Measurements from ENCODE around the gene TRPM2. TPM values are rescaled to one million over a fixed set of nuclear protein-coding genes. Genes with fewer than 3 reads are reported as not detected.

TRPM2 gene
- total RNA-seq, 1 donor from 2014 or later: under 0.01 TPM

DNA sequence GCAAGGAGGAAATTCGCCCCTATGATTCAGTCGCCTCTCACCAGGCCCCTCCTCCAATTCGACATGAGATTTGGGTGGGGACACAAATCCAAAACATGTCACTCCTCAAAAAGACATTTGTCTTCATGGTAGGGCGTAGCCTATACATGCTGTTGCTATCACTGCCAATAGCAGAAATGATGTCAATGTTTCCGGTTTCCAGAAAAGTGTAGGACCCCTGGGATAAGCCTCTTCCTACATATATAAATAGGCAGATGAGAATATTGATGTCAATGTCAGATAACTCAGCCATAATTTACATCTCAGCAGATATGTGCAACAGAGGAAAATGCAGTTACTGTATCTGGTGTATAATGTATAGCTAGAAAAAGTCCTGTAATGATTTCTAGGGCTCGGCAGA, 118.6 kb downstream of the TRPM2 start:
- TF ChIP-seq, protein P1, sequence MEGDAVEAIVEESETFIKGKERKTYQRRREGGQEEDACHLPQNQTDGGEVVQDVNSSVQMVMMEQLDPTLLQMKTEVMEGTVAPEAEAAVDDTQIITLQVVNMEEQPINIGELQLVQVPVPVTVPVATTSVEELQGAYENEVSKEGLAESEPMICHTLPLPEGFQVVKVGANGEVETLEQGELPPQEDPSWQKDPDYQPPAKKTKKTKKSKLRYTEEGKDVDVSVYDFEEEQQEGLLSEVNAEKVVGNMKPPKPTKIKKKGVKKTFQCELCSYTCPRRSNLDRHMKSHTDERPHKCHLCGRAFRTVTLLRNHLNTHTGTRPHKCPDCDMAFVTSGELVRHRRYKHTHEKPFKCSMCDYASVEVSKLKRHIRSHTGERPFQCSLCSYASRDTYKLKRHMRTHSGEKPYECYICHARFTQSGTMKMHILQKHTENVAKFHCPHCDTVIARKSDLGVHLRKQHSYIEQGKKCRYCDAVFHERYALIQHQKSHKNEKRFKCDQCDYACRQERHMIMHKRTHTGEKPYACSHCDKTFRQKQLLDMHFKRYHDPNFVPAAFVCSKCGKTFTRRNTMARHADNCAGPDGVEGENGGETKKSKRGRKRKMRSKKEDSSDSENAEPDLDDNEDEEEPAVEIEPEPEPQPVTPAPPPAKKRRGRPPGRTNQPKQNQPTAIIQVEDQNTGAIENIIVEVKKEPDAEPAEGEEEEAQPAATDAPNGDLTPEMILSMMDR (IDR thresholded peaks at IDR 0.05; ENCODE audit: insufficient read depth, low read length, severe bottlenecking): no peak
- Histone ChIP-seq H3K4me3 (ENCODE audit: low read depth, low read length) (no peak overlapping the region), H3K27me3 (ENCODE audit: control insufficient read depth, insufficient read depth, low read length) (no peaks in the 10 kb centered on the region), H3K36me3 (ENCODE audit: control insufficient read depth, insufficient read depth, low read length) (no peaks in the 10 kb centered on the region)
- DNase-seq (ENCODE audit: low read depth) (no peak), FAIRE-seq (no peak)

DNA sequence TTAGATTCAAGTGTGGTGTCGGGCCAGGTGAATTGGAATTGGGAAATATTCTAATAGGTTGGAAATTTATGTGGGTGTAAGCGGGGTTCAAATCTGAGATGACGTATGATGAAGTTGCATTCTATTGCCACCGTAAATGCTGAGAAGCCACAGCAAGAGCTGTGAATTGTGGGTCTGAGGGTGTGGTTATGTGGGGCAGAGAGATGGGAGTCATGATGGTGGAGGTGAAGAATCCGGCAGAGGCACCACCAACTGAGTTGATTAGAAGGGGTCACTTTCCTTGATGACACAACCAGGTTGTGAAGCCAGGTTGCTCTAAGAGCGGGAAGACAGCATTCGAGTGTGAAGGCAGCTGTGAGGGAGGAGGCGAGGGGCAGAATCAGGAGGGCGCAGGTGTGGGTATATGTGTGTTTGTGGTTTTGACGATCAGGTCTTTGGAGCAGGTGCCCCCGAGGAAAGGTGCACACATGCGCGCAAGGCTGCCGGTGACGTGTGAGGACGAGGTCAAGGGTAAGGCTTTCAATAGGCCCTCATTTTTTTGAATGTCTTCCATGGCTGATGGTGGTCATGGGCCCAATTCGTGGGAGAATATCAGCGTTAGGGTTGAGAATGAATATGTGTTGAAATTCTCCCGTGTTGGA, 120.6 kb downstream of the TRPM2 start:
- Histone ChIP-seq H3K36me3 (ENCODE audit: control insufficient read depth, insufficient read depth, low read length) (no peaks in the 10 kb centered on the region), H3K27me3 (ENCODE audit: control insufficient read depth, insufficient read depth, low read length) (no peaks in the 10 kb centered on the region), H3K4me3 (ENCODE audit: low read depth, low read length) (no peak overlapping the region)
- DNase-seq (ENCODE audit: low read depth): no peak
- TF ChIP-seq, protein P1 (IDR thresholded peaks at IDR 0.05; ENCODE audit: insufficient read depth, low read length, severe bottlenecking): no peak
- FAIRE-seq: no peak

DNA sequence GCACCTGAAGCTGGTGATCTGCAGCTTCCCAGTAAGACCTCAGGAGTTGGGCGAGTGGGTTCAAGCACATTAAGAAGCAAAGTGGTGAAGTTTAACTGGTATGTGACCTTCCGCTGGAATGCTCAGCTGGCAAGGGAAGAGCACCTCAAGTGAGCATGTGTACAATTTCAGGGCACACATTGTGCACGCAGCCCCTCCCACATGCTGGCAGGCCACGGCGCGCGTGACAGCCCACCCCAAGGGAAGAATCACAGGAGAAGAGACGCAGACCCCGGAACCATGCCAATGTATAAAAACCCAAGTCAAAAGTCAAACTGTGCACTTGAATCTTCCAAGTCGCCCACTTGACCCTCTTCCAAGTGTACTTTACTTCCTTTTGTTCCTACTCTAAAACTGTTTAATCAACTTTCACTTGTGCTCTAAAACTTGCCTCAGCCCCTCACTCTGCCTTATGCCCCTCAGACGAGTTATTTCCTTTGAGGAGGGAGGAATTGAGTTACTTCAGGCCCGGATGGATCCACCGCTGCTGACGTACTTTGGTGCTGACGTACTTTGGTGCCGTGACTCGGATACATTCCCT, 121.9 kb downstream of the TRPM2 start:
- DNase-seq (ENCODE audit: low read depth): no peak
- no peaks in the 10 kb centered on the region for H3K27me3 ChIP-seq (ENCODE audit: control insufficient read depth, insufficient read depth, low read length)
- TF ChIP-seq, protein P1 (IDR thresholded peaks at IDR 0.05; ENCODE audit: insufficient read depth, low read length, severe bottlenecking): no peak
- FAIRE-seq: no peak
- no peaks in the 10 kb centered on the region for H3K36me3 ChIP-seq (ENCODE audit: control insufficient read depth, insufficient read depth, low read length)
- H3K4me3 ChIP-seq (ENCODE audit: low read depth, low read length): no peak overlapping the region

DNA sequence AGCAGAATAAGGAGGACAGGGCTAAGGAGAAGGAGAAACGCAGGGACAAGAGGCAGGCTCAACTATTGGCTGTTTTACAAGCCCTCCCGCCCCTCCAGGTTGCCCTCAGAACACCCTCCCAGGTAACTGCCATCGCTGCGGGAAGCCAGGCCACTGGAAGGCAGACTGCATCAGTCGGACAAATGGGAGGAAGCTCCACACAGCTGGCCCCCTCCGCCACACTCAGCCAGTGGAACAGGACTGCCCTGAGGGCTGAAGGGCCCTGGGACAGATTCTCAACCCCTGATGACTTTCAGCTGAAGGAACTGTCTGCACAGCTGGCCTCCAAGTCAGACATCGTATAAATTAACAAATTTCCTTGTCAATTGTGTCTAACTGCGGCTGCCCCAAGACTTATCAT, 123.7 kb downstream of the TRPM2 start:
- TF ChIP-seq, protein P1 (IDR thresholded peaks at IDR 0.05; ENCODE audit: insufficient read depth, low read length, severe bottlenecking): no peak
- Histone ChIP-seq H3K36me3 (ENCODE audit: control insufficient read depth, insufficient read depth, low read length) (no peaks in the 10 kb centered on the region), H3K4me3 (ENCODE audit: low read depth, low read length) (no peak overlapping the region), H3K27me3 (ENCODE audit: control insufficient read depth, insufficient read depth, low read length) (no peaks in the 10 kb centered on the region)
- DNase-seq (ENCODE audit: low read depth): no peak
- FAIRE-seq: no peak

DNA sequence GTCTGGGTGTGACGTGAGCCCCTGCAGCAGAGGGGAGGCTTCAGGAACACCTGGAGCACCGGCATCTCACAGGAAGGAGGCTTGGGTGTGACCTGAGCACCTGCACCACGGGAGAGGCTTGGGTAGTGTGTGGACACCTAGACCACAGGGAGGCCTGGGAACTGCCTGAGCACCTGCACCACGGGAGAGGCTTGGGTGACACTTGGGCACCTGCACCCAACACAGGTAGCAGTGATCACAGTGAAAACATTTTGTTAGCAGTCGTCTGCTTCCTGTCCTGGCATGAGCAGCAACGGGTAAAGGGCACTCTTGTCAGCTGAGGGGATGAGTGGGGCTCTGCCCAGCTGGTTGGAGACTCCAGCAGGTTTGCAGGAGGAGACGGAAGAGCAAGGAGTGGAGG, 124.3 kb downstream of the TRPM2 start:
- Histone ChIP-seq H3K36me3 (ENCODE audit: control insufficient read depth, insufficient read depth, low read length) (no peaks in the 10 kb centered on the region), H3K27me3 (ENCODE audit: control insufficient read depth, insufficient read depth, low read length) (no peaks in the 10 kb centered on the region), H3K4me3 (ENCODE audit: low read depth, low read length) (no peak overlapping the region)
- TF ChIP-seq, protein P1 (IDR thresholded peaks at IDR 0.05; ENCODE audit: insufficient read depth, low read length, severe bottlenecking): no peak
- FAIRE-seq (no peak), DNase-seq (ENCODE audit: low read depth) (no peak)

All from bronchial epithelial cell (primary cell).